Cortex of kidney (tissue), 1 donor: Measurements from ENCODE around the gene MT1A.
"Not testable (repeated sequence)": the region's sequence is repeated elsewhere in the genome, so short reads cannot be mapped to it uniquely, and the experiment has no call there.

Experiments used
- DNase-seq: peaks from one replicate; lab custom pipeline; 2025; lab: John Stamatoyannopoulos, UW

Gene MT1A

GRCh38 chr16:56610017-56610608 lies 28.4 kb upstream of the MT1A start:
- DNase-seq, result no peak

- no peak for DNase-seq
Observed at GRCh38 chr16:56610609-56611111, 27.8 kb upstream of the MT1A start.

- no peak for DNase-seq
Observed at GRCh38 chr16:56611281-56611833, 27.1 kb upstream of the MT1A start.

GRCh38 chr16:56613706-56614105 lies 24.8 kb upstream of the MT1A start:
- DNase-seq, result no peak

GRCh38 chr16:56614549-56614991 lies 23.9 kb upstream of the MT1A start:
- no peak for DNase-seq

GRCh38 chr16:56615353-56615752 lies 23.1 kb upstream of the MT1A start:
- no peak for DNase-seq

GRCh38 chr16:56616608-56617211 lies 21.8 kb upstream of the MT1A start:
- no peak for DNase-seq

- DNase-seq, result no peak
Observed at GRCh38 chr16:56617212-56618085, 21.0 kb upstream of the MT1A start.

- DNase-seq, result no peak
Observed at GRCh38 chr16:56618138-56618537, 20.3 kb upstream of the MT1A start.

- no peak for DNase-seq
Observed at GRCh38 chr16:56620339-56620897, 18.0 kb upstream of the MT1A start.

GRCh38 chr16:56621665-56622445 lies 16.6 kb upstream of the MT1A start:
- DNase-seq, result not testable (repeated sequence)

GRCh38 chr16:56623184-56623583 lies 15.3 kb upstream of the MT1A start:
- not testable (repeated sequence) for DNase-seq

GRCh38 chr16:56623637-56624036 lies 14.8 kb upstream of the MT1A start:
- DNase-seq, result no peak

- DNase-seq, result peak; percentile 44
Observed at GRCh38 chr16:56625140-56625942, 13.1 kb upstream of the MT1A start, which contains the start of gene MT1E. MT1E (plus strand) TSS chr16:56625781; CDS start chr16:56625852, 71 bp downstream.

GRCh38 chr16:56625943-56626654 lies 12.4 kb upstream of the MT1A start:
- DNase-seq, result no peak

GRCh38 chr16:56626685-56627084 lies 11.8 kb upstream of the MT1A start:
- DNase-seq, result no peak

- no peak for DNase-seq
Observed at GRCh38 chr16:56628486-56629350, 9.7 kb upstream of the MT1A start.

GRCh38 chr16:56629531-56629930 lies 8.9 kb upstream of the MT1A start:
- DNase-seq, result no peak

- no peak for DNase-seq
Observed at GRCh38 chr16:56630134-56630533, 8.3 kb upstream of the MT1A start.
